ENCODE results near the gene CAV3.

CAV3 gene

DNA sequence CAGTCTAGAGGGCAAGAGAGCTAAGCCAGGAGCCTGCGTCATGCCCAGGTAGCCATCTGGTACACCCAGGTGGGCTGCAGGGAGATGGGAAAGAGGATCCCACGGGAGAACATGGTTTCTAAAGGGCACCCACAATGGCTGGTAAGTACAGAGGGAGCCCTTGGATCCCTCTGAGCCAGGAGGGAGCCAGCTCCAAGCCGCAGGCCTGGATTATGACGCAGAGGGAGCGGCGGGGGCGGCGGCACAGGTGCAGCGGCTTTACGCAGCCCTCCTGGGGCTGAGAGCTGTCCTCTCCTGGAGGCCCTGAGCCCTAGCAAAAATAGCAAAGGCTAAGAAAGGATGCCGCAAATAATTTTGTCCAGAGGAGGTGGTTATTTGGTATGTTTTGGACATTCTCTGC, 2.8 kb downstream of the CAV3 start:
- no peak for DNase-seq (ENCODE audit: low spot score)

DNA sequence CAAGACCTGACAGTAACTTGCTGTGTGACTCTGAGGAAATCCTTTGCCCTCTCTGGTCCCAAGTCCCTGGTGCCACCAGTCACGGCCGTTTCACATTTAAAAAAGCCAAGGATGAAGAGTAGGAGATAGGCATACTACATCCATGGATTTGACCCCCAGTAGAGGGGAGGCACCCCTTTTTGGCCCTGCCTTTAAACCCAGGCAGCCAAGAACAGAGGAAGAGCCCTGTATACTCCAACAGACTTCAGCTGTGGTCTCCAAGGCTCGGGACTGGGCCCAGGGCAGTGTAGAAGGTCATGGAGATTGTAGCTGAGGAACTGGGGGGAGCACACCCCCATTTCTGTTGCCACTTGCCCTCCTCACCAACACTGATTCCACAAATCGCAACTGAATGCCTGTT, 3.7 kb downstream of the CAV3 start:
- no peak for DNase-seq (ENCODE audit: low spot score)

DNA sequence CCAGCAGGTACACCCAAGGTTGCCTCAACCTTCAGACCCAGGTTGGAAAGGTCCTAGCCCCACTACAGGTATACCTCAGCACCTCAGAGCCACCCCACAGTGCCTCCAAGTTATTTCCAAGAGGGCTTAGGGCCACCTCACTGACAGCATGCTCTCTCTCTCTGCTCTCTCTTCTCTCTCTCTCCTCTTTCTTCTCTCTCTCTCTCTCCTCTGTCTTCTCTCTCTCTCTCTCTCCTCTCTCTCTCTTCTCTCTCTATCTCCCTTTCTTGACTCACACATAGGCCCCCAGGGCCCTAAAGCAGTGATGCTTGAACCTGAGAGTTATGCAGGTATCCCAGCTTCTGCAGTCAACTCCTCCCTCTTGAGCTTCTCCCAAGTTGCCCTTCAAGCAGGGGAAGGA, 4.2 kb downstream of the CAV3 start:
- DNase-seq (ENCODE audit: low spot score), result no peak

DNA sequence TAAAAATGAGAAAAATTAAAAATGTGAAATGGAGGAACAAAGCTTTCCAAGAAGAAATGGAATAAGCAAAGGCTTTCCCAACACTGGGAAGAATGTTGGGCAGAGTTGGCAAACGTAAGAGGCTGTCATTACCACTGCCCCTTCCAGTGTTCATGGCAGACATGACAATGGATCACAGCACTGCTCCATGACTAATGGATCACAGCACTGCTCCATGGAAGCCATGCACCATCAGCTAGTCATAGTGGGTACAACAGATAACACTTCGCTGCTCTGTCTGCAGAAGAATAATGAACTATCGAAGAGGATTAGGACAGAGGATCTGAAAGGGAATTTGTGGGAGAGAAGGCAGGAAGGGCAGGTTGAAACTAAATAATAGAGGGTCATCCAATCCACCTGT, 5.0 kb downstream of the CAV3 start:
- no peak for DNase-seq (ENCODE audit: low spot score)

DNA sequence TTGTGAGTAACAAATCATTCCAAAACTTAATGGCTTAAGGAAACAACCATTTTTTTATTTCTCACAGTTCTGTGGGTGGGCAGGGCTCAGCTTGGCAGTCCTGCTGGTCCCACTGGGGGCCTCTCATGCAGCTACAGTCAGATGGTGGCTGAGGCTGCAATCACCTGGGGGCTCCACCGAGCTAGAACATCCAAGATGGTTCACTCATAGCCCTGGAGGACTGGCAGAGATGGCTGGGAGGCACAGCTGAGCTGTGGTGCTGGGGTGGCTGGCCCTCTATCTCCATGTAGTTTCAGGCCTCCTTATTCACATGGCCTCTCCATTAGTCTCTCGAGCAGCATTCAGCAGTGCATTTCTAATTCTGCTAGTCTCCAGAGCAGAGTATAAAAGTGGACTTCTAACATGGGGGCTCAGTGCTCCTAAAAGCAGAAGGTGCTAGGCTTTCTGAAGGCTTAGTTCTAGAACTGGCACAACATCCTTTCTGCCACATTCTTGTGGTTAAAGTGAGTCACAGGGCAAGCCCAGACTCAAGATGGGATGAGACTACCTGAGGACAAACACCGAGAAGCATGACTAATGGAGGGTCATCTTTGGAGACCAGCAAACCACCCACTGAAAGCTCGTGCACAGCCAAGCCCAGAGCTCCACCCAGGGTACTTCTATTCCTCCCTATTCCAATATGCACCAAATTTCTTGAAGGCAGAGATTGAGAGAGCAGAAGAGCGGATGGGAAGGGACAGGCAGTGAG, 6.3 kb downstream of the CAV3 start:
- DNase-seq (ENCODE audit: low spot score), result no peak

DNA sequence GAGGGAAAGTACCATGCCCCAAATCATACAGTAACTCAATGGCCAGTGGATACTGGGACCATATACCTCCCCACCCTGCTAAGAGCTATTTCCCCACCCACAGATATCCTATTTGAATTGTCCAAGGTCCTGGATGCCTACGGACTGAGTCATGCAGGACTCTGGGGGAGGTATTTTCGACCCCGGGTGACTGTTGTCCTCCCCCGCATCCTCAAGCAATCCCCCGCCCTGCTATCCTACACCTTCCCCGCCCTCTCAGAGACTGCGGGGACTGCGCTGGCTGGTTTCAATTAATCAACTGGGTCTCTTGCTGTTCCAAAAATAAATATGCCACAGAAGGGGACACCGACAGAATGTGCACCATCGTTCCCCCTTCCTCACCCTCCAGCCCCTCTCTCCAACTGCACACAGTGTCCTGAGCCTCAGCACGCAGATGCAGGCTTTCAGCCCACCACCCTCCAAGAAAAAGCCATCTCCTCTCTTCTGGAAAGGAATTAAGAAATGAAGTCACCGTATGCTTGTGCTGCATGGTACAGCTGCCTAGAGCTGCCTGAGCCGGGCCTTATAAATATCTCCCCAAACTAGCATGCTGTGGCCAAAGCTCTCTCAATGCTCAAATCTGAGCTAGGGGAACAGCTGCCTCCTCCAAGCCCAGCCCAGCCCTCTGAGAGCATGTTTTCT, 8.1 kb downstream of the CAV3 start:
- no peak for DNase-seq (ENCODE audit: low spot score)

DNA sequence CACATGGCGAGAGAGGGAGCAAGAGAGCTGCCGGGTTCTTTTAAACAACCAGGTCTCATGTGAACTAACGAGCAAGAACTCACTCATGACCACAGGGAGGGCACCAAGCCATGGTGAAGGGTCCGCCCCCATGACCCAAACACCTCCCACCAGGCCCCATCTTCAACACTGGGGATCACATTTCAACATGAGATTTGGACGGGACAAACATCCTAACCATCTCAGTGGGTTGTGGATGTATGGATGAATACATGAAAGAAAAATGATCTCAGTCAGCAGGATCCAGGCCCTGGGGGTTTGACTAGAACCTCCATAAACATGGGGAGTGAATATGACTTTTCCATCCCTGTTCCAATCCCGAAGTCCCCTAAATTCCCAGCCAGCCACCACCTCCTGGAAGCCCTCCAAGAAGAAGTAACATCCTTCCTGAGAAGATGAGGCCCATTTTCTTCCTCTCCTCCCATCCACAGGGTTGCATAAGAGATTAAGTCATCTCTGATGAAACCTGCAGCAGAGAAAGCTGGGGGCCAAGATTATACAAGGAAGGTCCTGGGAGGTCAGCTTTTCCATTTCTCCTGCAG, 9.5 kb downstream of the CAV3 start:
- DNase-seq (ENCODE audit: low spot score), result no peak

DNA sequence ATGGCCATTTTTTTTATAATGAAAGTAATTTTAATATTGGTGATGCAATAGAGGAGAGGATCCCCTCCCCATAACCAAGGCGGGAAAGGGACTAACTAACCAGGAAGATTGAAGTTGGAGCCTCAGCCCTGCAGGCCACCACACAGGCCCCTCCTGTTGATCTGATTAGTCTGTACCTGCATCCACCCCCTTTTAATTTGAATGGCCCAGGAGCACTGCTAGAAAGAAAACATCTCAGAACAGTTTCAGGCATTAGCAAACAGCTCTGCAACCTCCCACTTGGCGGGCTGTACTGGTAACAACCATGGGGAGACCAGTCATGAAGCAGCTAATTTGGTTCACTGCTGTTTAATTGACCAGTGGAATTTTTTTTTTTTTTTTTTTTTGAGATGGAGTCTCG, 10.3 kb downstream of the CAV3 start:
- no peak for DNase-seq (ENCODE audit: low spot score)

DNA sequence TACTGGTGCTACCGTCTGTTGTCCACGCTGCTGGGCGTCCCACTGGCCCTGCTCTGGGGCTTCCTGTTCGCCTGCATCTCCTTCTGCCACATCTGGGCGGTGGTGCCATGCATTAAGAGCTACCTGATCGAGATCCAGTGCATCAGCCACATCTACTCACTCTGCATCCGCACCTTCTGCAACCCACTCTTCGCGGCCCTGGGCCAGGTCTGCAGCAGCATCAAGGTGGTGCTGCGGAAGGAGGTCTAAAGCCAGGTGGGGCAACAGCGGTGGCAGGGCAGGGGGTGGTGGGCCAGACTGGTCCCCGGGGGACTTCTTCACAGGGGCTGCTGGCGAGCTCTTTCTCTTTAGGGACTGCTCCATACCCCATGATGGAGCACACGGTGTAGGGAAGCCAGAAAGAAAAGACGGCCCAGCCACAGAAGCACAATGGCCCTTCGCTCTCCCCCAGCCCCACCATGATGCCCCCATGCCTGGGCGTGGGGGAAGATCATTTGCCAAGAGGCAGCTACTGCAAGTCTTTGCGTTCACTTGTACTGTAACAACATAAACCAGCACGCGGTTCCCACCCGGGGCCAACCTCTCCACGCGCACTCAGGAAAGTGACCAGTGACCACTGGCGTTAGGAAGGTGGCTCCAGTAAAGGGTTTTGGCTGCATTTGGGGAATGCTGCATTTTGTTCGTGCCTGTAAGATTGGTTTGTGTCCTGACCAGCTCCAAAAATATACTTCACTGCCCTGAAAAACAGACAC, 12.2 kb downstream of the CAV3 start:
- no peak for DNase-seq (ENCODE audit: low spot score)

DNA sequence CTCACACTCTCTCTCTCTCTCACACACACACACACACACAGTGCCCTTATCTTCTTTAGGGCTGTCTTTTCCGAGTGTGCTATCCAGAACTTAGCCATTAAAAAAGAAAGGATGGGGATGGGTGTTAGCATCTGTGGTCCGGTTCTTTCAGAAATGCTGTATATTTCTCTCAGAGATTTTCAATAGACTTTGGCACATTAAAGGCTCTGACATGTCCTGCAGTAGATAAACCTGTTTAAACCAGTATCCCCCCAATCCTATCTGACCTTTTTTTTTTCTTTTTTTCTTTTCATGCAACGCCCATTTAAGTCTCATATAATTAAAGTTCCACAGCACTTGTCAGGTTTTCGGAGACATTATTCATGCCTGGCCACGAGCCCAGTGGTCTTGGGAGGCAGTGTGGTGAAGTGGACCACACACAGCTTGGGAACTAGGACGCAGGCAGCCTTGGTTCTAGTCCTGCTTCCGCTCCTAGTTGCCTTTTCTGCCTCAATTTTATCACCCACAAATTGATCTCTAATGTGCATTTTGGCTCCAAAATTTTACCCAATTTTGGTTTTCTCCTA, 13.3 kb downstream of the CAV3 start:
- no peak for DNase-seq (ENCODE audit: low spot score)

DNA sequence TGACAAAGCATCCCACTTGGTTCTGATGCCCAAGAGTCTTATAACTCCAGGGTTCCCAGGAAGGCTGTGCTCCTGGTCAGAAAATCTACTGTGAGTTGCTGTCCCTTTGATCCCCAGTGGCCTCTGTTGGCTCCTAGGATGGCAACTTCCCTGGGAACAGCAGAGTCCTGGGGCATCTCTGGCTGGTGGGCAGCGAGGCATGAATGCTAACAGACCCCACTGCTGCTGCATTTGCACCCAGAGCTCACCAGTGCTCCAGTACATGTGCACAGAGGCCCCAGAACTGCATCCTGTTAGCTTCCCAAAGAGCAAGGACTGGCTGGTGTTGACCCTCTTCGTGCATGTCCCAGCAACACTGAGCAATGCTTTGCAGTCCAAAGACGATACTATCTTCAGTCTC, 15.7 kb downstream of the CAV3 start:
- DNase-seq (ENCODE audit: low spot score), result no peak

DNA sequence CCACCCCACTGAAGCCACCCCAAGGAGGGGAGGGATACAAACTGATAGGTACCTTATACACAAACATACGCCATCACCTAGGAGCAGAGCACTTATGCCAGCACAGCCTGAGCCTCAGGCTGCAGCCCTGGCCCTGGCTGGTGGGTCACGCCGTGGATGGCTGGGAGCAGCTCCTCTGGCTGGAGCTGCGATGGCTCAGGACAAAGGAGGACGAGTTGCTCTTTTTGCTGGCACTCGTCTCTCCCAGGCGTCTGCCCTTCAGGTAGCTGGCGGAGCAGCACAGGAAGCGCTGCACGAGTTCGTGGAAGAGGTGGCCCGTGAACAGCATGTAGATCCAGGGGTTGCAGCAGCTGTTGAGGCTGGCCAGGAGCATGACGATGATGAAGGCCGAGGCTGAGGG, 19.2 kb downstream of the CAV3 start:
- DNase-seq (ENCODE audit: low spot score), result no peak

DNA sequence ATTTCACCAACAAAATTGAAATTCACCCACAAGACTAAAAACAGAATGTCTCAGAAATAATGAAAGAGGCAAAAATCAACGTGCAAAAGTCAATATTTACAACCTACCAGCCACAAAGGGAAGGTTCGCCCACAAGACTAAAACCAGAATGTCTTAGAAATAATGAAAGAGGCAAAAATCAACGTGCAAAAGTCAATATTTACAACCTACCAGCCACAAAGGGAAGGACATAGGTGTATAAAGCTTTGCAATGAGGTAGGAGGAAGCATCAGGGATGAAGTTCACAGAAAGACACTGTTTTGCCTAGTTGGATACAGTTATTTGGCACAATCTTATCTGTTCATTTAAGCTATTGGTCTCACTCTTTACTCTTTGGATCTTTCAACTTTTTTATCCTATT, 21.5 kb downstream of the CAV3 start:
- no peak for DNase-seq (ENCODE audit: low spot score)

DNA sequence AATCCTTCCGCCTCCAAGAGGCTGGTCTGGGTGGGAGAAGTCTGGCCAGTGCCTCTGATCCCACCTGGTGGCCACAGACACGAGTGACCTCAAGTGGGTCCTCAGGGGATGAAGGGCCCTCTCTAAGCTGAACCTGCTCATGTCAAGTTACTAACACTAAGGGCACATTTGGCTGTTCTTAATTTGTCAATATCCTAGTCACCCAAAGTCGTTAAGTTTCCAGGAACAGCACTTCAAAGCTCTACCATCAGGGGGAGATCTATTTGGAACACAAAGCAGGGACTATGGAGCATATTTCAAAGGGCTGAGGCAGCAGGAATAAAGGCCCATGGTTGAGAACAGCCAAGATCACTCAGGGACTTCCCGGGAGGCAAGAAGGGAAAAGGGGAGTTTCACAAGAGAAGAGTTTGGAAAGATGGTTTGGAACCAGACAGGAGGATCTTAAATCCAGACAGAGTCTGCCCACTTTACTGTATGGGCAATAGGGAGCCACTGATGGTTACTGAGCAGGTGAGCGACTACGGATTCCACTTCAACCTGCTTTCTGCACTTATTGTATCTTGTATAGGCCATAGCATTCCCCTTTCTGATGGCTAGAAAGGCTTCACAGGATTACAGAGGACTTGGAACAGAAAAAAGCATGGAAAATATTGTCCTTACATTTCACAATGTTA, 22.1 kb downstream of the CAV3 start:
- no peak for DNase-seq (ENCODE audit: low spot score)

DNA sequence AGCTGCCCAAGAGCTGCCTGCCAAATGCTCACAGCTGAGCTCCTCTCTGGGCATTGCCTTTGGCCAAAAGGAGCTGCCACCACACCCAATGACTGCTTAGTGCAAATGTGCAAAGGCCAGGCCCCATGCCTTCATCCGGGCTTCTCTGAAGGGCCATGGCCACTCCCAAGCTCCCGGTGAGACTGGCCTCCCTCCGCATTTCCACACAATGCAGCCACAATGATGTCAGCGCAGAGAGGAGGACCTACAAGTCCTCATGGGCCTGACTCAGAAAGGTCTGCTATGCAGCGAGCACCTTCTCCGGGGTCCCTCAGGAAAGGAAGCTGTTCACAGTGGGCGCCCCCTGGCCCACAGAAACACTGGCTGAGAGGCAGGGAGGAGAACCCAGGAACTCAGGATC, 23.1 kb downstream of the CAV3 start:
- DNase-seq (ENCODE audit: low spot score), result no peak

DNA sequence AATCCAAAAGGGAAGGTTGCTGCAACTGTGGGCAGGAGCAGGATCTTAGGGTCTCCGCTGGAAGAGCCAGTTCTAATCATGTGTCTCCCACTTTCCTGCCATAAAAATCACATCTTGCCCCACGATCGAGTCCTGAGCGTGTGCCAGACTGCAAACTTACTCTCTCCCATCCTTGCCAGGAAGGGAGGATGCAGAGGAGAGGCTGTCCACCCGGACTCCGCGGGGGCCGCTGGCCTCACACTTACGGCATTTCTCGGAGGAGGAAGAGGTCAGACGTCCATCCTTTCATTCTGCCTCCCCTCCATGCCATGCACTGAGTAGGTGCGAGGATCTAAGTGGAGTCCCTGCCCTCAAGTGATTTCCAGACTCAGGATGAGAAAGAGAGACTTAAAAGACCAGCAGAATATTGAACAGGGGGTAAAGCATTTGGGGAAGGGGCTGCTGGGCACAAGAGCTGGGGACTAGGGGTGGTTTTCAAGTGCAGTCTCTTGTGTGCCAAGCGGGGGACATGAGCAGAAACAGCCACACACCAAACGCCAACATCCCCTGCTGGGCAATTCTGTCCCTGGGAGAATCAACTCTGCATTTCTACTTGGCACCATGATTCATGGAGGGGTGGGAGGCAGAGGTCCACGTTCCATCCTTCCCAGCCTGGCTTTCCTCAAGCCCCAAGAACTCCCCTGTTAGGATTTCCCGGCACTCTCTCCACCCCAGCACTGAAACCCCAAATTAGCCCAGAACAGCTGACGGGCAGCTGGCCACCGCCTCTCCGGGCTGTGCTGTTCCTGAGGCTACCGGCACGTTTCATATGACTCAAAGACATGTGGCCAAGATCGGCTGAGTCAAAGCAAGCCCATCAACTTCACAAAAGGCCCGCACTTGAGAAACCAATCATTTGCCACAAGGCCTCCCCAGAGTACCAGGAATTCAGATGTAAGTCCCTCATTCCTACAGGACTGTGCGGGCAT, 24.2 kb downstream of the CAV3 start:
- no peak for DNase-seq (ENCODE audit: low spot score)

DNA sequence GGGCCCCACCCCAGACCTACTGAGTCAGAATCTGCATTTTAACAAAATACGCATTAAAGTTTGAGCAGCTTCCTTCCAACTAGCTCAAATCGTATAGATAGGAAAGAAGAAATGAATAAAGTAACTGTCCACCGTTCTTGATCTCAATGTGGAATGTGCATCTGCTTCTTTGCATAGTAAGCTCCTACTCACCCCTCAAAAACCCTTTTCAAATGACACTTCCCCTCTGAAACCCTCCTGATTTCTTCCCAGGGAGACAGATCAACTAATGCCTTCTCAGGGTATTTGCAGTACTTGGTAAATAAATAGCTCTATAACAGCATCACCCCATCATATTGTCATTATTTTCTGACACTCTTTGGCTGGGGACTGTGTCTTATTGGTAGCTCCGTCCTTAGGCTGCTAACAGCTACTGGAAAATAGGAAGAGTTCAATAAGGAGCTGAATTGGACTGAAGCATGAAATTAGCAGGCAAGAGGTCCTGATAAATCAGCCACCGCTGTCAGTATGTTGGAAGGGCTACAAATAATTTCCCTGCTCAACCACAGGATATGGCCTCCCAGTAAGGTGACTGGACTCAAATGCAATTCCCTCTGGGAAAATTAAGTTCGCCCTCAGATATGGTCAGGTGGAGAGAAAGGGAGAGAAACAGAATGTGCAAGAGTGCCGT, 25.6 kb downstream of the CAV3 start:
- DNase-seq (ENCODE audit: low spot score), result no peak

DNA sequence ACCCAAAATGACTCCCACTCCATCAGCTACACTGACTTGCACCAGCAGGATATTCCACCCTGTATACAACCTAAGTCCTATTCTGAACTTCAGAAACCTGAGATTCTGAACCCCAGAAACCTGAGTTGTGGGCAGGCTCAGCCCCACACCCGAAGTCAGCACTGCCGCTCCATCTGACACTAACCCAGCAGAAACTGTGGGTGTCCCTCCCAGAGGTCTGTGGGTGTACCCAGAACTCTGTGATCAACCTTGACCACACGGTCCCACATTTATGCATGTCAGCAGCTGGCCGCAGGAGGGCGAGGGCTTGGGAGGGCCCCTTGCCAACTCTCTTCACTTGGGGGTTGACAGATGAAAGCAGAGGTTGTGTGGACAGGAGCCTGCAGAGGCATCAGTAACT, 26.5 kb downstream of the CAV3 start:
- DNase-seq (ENCODE audit: low spot score), result no peak

DNA sequence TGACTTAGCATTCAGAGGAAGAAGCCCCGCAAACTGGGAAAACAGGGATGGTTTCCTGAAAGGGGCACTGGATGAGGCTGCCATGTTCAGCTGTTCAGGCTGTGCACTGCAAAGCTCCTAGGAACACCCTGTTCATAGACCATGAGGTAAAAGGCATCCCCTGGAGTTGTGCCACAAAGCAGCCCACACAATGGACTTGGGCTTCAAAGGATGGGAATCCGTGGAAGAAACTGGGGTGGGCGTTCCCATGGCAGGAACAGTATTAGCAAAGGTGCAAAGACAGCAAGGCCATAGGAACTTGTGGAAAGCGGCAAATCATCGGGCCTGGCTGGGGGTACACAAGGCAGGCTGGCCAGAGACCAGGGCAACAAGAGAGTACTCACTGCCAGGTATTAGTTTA, 26.9 kb downstream of the CAV3 start:
- DNase-seq (ENCODE audit: low spot score), result no peak

DNA sequence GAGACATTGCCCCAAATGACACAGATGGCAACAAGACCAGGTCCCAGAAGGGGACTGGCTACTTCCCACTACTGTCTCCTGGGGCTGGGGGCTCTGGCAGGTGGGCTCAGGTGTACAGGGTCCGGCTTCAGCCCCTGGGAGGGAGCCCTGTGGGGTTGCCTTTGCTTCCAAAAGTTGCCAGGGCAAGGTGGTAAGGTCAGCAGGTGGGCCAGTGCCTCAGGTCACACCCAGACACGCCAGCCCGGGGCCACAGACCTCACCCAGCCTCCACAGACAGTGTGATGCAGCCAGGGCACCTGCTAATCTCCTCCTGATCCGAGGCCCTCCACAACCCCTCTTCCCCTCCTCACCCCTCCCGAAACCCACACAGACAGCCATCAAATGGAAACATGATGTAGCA, 28.3 kb downstream of the CAV3 start:
- no peak for DNase-seq (ENCODE audit: low spot score)
